GM23248 (cell line): Measurements from ENCODE around the gene CD80. TPM values are rescaled to one million over a fixed set of nuclear protein-coding genes. Genes with fewer than 3 reads are reported as not detected.

Experiments
- DNase-seq: peaks from one replicate; pipeline ENCODE4 v3.0.0-alpha.2; 2015
- H2AFZ ChIP-seq: fragments of 200-600 bp; sonication (generic); 2 replicates; pipeline ENCODE4 v1.6.1; 2016; ENCODE audit warnings: antibody characterized with exemption
- H3F3A ChIP-seq: fragments of 200-600 bp; sonication (generic); 2 replicates; pipeline ENCODE4 v1.6.1; 2016; ENCODE audit warnings: mild to moderate bottlenecking, antibody characterized with exemption, mixed run types; ENCODE audit not compliant: insufficient read depth
- H3K27ac ChIP-seq: fragments of 200-600 bp; sonication (generic); 2 replicates; pipeline ENCODE4 v1.5.1; 2016; ENCODE audit warnings: mild to moderate bottlenecking
- H3K27me3 ChIP-seq: fragments of 200-600 bp; sonication (generic); replicated peaks from 2 replicates; pipeline ENCODE4 v1.6.1; 2016; ENCODE audit warnings: mild to moderate bottlenecking; ENCODE audit not compliant: insufficient read depth
- H3K36me3 ChIP-seq: fragments of 200-600 bp; sonication (generic); 2 replicates; pipeline ENCODE4 v1.6.1; 2016; ENCODE audit warnings: low read depth, mild to moderate bottlenecking
- H3K4me1 ChIP-seq: fragments of 200-600 bp; sonication (generic); 2 replicates; pipeline ENCODE4 v1.6.1; 2016; ENCODE audit warnings: mild to moderate bottlenecking; ENCODE audit not compliant: insufficient read depth
- H3K4me2 ChIP-seq: fragments of 200-600 bp; sonication (generic); one replicate; pipeline ENCODE4 v1.6.1; 2016; ENCODE audit warnings: mild to moderate bottlenecking; ENCODE audit not compliant: unreplicated experiment
- H3K4me3 ChIP-seq: fragments of 200-600 bp; sonication (generic); 2 replicates; pipeline ENCODE4 v1.5.1; 2016; ENCODE audit warnings: mild to moderate bottlenecking
- H3K79me2 ChIP-seq: fragments of 200-600 bp; sonication (generic); 2 replicates; pipeline ENCODE4 v1.6.1; 2016; ENCODE audit warnings: mild to moderate bottlenecking; ENCODE audit not compliant: insufficient read depth
- H3K9ac ChIP-seq: fragments of 200-600 bp; sonication (generic); 2 replicates; pipeline ENCODE4 v1.6.1; 2016; ENCODE audit warnings: mild to moderate bottlenecking
- H3K9me2 ChIP-seq: fragments of 200-600 bp; sonication (generic); 2 replicates; pipeline ENCODE4 v1.6.1; 2016; ENCODE audit warnings: mixed run types, mild to moderate bottlenecking, moderate library complexity; ENCODE audit not compliant: insufficient read depth
- H3K9me3 ChIP-seq: fragments of 200-600 bp; sonication (generic); one replicate; pipeline ENCODE4 v1.6.1; 2017; ENCODE audit warnings: low read depth
- H4K20me1 ChIP-seq: fragments of 200-600 bp; sonication (generic); 2 replicates; pipeline ENCODE4 v1.6.0; 2016; ENCODE audit not compliant: insufficient read depth
- EZH2 ChIP-seq: fragments of 200-600 bp; sonication (generic); IDR thresholded peaks from 2 replicates; pipeline ENCODE4 v1.6.1; 2018; ENCODE audit warnings: antibody characterized with exemption, mild to moderate bottlenecking; ENCODE audit not compliant: insufficient read depth, poor library complexity, severe bottlenecking
- EZH2phosphoT487 ChIP-seq: fragments of 200-600 bp; sonication (generic); IDR thresholded peaks from 2 replicates; pipeline ENCODE4 v1.6.1; 2018; ENCODE audit warnings: antibody characterized with exemption, moderate library complexity, mild to moderate bottlenecking, low read depth; ENCODE audit not compliant: insufficient read depth
- WGBS, 2 experiments: methylation state at CpG; one replicate each; pipeline ENCODE4 v1.1.6; 2015 to 2017; ENCODE audit warnings: low lambda C conversion rate in 2 of 2, low coverage in 1 of 2; ENCODE audit errors: missing lambda C conversion rate in 2 of 2; 5-methylcytosine and 5-hydroxymethylcytosine counted together
- in situ Hi-C: fragments of 300-500 bp; cut with MboI; formaldehyde crosslinking; loops from 2 replicates; pipeline ENCODE4 v1.15.0; 2020
- polyA plus RNA-seq: library from polyadenylated mRNA; unstranded; fragments of >200 nt; fragmentation: Nextera tagmentation; extraction: Ambion mirVana; gene quantifications from 2 replicates; pipeline ENCODE4 v1.2.1, GENCODE V29; 2016
- total RNA-seq: library from RNA; depleted of rRNA; stranded (reverse); fragments of >200 nt; shearing (Covaris generic); gene quantifications from 2 replicates; pipeline ENCODE4 v1.2.3, GENCODE V29; 2014

CD80 gene
- total and polyA plus RNA-seq, 2 experiments from 2014 or later: not detected

DNA sequence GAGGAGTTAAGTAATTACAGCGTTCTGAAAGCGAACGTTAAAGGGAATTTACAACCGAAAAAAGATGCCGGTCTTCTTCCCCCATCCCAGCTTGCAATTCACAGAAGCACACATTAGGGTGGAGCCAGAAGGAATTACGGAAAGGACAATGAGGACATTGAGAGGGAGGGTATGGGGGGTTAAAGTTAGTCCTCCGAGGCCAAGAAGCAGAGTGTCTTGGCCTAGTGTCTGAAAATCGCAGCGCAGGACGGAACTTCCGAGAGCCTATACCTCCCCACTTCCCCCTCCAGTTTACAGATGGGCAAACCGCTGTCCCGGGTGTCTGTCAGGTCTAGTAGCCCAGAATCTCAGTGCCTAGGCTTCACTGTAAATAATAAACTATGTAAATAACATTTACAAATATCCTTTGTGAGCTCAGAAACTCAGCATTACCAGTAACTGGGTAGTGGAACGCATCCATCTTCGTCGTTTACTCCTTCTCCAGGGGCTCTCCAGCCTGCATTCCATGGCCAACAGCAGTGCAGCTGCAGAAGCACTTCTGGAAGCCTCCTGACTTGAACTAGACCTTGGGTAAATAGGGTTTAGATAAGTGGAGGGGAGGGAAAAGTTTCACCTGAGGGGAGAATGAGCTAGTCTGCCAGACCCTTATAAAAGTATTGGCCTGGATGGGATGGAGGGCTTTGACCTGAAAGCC is 20.8 kb upstream of the CD80 start:
- H3K4me2 ChIP-seq: peak overlapping the region; percentile 89
- H3F3A ChIP-seq: no peaks in the 10 kb centered on the region
- in situ Hi-C loops: no loop called here
- no peak for TF ChIP-seq EZH2
- TF ChIP-seq EZH2phosphoT487: no peak
- no peaks in the 10 kb centered on the region for H3K27me3 ChIP-seq
- no peaks in the 10 kb centered on the region for H3K79me2 ChIP-seq
- peak overlapping the region; percentile 34; the same call in 1 of the 2 replicates for H3K27ac ChIP-seq
- H3K36me3 ChIP-seq: no peaks in the 10 kb centered on the region
- peak; percentile 47 for DNase-seq
- H3K9me2 ChIP-seq: no peaks in the 10 kb centered on the region
- WGBS, 2 experiments: 18 to 19% methylated on average over 16 of the region's 16 CpGs
- no peaks in the 10 kb centered on the region for H3K9me3 ChIP-seq
- no peaks in the 10 kb centered on the region for H3K4me1 ChIP-seq
- peak overlapping the region; percentile 97 for H2AFZ ChIP-seq
- H3K9ac ChIP-seq: peak overlapping the region; percentile 79
- peak overlapping the region; percentile 73 for H3K4me3 ChIP-seq
- no peaks in the 10 kb centered on the region for H4K20me1 ChIP-seq

DNA sequence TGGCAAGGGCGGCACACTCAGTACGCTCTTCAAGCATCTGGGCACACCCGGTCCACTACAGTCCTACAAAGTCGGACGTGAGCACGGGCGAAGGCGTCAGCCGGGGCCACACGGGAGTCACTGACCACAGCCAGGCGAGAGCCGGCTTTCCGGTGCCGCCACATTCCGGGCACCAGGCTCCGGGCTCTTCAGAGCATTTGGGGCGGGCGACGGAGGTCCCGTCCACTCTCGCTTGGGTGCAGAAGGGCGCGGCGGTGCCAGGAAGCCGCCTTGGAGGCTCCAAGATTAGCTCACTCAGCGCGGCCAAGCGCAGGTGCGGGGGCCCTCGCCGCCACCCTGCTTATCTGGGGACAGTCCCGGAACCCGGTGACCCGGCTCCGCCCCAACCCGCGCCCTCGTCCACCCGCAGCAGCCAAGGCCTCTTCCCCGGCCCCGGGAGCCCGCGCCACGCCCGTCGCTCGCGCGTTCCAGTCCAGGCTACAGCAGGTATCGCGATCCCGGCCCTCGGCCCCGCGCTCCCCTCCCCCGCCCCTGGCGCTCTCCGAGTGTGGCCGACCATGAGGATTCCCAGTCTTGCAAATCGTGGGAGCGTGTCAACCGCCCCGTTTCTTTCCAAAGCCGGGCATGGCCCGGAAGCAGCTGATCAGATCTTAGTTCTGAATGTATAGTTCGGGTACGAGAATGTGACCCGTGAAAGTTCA is 20.1 kb upstream of the CD80 start, which contains the start of gene ADPRH:
Gene ADPRH, plus strand, starts transcription at position 127 of the 701 bp plus-strand sequence. CDS start 2,678 bp downstream, outside the sequence.
- Histone ChIP-seq H4K20me1 (no peaks in the 10 kb centered on the region), H3K4me1 (no peaks in the 10 kb centered on the region), H3K4me2 (peak within 1 kb of the TSS; percentile 89), H3K79me2 (no peaks in the 10 kb centered on the region), H3K4me3 (peak within 1 kb of the TSS; percentile 73), H3K27ac (peak within 1 kb of the TSS; percentile 34; the same call in 1 of the 2 replicates), H3K36me3 (no peaks in the 10 kb centered on the region), H3K9me3 (no peaks in the 10 kb centered on the region), H3K9ac (peak within 1 kb of the TSS; percentile 79), H3F3A (no peaks in the 10 kb centered on the region), H3K9me2 (no peaks in the 10 kb centered on the region), H3K27me3 (no peaks in the 10 kb centered on the region), H2AFZ (peak within 1 kb of the TSS; percentile 97)
- DNase-seq: peak; percentile 77
- in situ Hi-C loops: no loop called here
- TF ChIP-seq EZH2 (no peak), EZH2phosphoT487 (no peak)
- 1 to 3% methylated on average over 38 to 55 of the region's 68 CpGs for WGBS, 2 experiments

- no peak overlapping the region for H3K27ac ChIP-seq
- H3K4me3 ChIP-seq: no peak overlapping the region
- no peaks in the 10 kb centered on the region for H3K27me3 ChIP-seq
- H3K4me2 ChIP-seq: no peak overlapping the region
- H2AFZ ChIP-seq: no peak overlapping the region
- TF ChIP-seq EZH2phosphoT487 (no peak), EZH2 (no peak)
- no peaks in the 10 kb centered on the region for H3K4me1 ChIP-seq
- H4K20me1 ChIP-seq: no peaks in the 10 kb centered on the region
- H3K79me2 ChIP-seq: no peaks in the 10 kb centered on the region
- H3F3A ChIP-seq: no peaks in the 10 kb centered on the region
- H3K9ac ChIP-seq: no peak overlapping the region
- H3K9me2 ChIP-seq: no peaks in the 10 kb centered on the region
- H3K36me3 ChIP-seq: no peaks in the 10 kb centered on the region
- H3K9me3 ChIP-seq: no peaks in the 10 kb centered on the region
- no peak for DNase-seq
- in situ Hi-C loops: no loop called here
These were observed 16.1 kb upstream of the CD80 start for GRCh38 chr3:119575507-119575906.

DNA sequence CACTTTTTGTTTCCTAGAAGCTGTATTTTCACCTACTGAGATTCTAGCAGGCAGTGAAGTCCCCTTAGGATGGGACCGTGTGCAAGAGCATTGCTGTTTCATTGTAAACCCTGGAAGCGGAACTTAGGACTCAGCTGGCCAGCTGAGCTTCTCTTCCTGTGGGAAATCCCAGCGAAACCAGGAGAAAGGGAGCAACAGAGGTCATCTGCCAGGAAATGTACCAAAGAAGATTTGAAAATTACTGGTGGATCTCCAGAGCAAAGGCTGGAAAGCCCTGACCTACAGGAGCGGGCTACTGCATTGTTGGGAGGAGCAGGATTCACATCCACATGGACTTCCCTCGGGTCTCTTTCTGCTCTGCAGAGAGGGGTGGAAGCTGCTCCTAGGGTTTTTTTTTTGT is 12.3 kb upstream of the CD80 start:
- Histone ChIP-seq H2AFZ (no peak overlapping the region), H3K9ac (no peak overlapping the region), H3K9me2 (no peaks in the 10 kb centered on the region), H3K27me3 (0 out of 2 replicates have a peak, but pooled peaks cover 2% of the 10 kb centered on the region), H3K27ac (no peak overlapping the region), H3K4me1 (no peaks in the 10 kb centered on the region), H3F3A (no peaks in the 10 kb centered on the region), H3K4me3 (no peak overlapping the region), H3K79me2 (no peaks in the 10 kb centered on the region), H3K36me3 (no peaks in the 10 kb centered on the region), H4K20me1 (no peaks in the 10 kb centered on the region), H3K9me3 (no peaks in the 10 kb centered on the region), H3K4me2 (no peak overlapping the region)
- TF ChIP-seq EZH2 (no peak), EZH2phosphoT487 (no peak)
- no peak for DNase-seq
- in situ Hi-C loops: no loop called here
- 34 to 36% methylated on average over 5 of the region's 5 CpGs for WGBS, 2 experiments
